Right cardiac atrium (tissue), 5 donors: ENCODE measurements around the gene ITSN2. TPM values are rescaled to one million over a fixed set of nuclear protein-coding genes. Genes with fewer than 3 reads are reported as not detected.

Experiments used
- ATAC-seq, 2 donors: fragments of 200-7000 bp; cut with Tn5 transposase; one replicate each; pipeline versions ENCODE4 v1.8.0 to v1.9.1; 2020; ENCODE audit warnings: moderate library complexity in 2 of 2, mild to moderate bottlenecking in 1 of 2
- DNase-seq, 3 donors: peaks; one replicate each; pipeline ENCODE4 v3.0.0-alpha.2; 2020
- H3K27ac ChIP-seq: one replicate; pipeline ENCODE4 v1.5.1; 2013; ENCODE audit warnings: mild to moderate bottlenecking, low read length, control low read depth, moderate library complexity
- H3K27me3 ChIP-seq: one replicate; pipeline ENCODE4 v1.6.1; 2013; ENCODE audit not compliant: control insufficient read depth, insufficient read depth
- H3K4me1 ChIP-seq: one replicate; pipeline ENCODE4 v1.6.1; 2013; ENCODE audit warnings: low read length; ENCODE audit not compliant: control insufficient read depth, insufficient read depth
- H3K4me3 ChIP-seq: one replicate; pipeline ENCODE4 v1.5.1; 2013; ENCODE audit warnings: low read length, control low read depth
- H3K9me3 ChIP-seq: one replicate; pipeline ENCODE4 v1.6.1; 2013; ENCODE audit warnings: low read length; ENCODE audit not compliant: control insufficient read depth
- WGBS: extraction: QIAGEN DNeasy Blood & Tissue Kit; methylation state at CpG from one replicate; pipeline ENCODE4 v1.1.7; 2013; 5-methylcytosine and 5-hydroxymethylcytosine counted together
- intact Hi-C, 4 donors: fragments of 100-400 bp; cut with DNase I; formaldehyde crosslinking; loops; one replicate each; pipeline versions ENCODE4 v1.11.0 to v1.14.0; 2022 to 2023
- polyA plus RNA-seq: library from polyadenylated mRNA; stranded (reverse); fragments of 200-250 nt; gene quantifications from one replicate; pipeline ENCODE4 v1.2.3, GENCODE V29; 2013
- total RNA-seq, 4 donors: library from RNA; stranded (reverse); fragmentation: NEBNext Ultra II Directional; extraction: Animal tissue kit (Norgen Biotek cat#: 25700); gene quantifications; one replicate each; pipeline ENCODE4 v1.2.1, GENCODE V29; 2021
- donor health status: healthy with polysubstance abuse.
- donor health status: DM: no; HTN: yes; CAD: no.
- donor health status: DM: no; HTN: no; CAD: no.
- donor health status: DM: no; HTN: yes; CAD: no; lungs with severe emphysema.
- donor health status: DM: yes; HTN: yes; CAD: no.

The ITSN2 gene
- total and polyA plus RNA-seq, 5 donors = 22.8 to 58.9 (median 54.4) TPM

DNA sequence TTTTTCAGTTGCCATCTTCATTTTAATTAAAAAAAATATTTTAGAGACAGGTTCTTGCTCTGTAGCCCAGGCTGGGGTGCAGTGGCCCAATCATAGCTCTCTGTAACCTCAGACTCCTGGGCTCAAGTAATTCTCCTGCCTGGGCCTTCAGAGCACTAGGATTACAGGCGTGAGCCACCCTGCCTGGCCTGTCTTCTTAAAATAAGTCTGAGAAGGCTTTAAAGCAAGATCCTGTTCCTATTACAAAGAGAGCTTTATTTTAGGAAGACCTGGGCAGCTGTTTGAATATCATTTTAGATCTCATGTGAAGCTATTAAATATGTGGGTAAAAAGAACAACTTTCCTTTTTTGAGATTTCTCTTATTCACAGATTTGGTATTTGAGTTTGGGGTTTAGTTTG, 184.0 kb downstream of the ITSN2 start:
- ATAC-seq (no peak), DNase-seq (no peak)
- H3K4me1 ChIP-seq = no peaks in the 10 kb centered on the region
- WGBS = 74% methylated on average over 1 of the region's 1 CpG
- intact Hi-C loops = no loop called here
- H3K4me3 ChIP-seq = no peak overlapping the region
- H3K27ac ChIP-seq = no peak overlapping the region
- H3K27me3 ChIP-seq = no peaks in the 10 kb centered on the region
- H3K9me3 ChIP-seq = no peaks in the 10 kb centered on the region

DNA sequence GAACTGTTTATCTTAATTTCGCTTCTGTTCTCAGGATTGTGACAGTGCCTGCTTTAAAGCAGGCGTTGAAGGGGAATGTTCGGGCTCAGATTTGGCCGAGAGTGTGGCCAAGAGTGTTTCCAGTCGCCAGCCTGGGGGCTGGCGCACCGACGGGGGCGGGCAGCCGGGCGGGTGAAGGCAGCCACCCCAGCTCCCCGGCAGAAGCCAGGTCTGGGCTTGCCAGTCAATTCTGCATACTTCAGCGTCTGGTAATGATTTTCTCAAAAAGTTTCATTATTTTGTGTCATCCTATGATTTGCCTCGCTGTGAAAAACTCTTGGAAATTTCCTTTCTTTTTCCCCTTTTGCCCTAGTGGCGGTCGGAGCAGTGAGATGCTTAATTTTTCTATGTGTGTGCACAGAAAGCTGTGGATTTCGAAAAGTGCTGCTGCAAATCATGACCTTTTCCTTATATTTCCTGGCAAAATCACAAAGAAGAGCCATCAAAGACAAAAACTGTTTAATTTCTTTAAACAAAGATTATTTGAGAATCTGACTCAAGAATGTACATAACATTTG, 184.6 kb downstream of the ITSN2 start:
- H3K4me1 ChIP-seq = no peaks in the 10 kb centered on the region
- ATAC-seq (peak in 1 of 2 donors; percentile 35), DNase-seq (peak in 1 of 3 donors; percentile 45)
- H3K4me3 ChIP-seq = no peak overlapping the region
- 69% methylated on average over 17 of the region's 17 CpGs for WGBS
- no peaks in the 10 kb centered on the region for H3K9me3 ChIP-seq
- H3K27me3 ChIP-seq = no peaks in the 10 kb centered on the region
- no peak overlapping the region for H3K27ac ChIP-seq
- intact Hi-C loops = no loop called here

DNA sequence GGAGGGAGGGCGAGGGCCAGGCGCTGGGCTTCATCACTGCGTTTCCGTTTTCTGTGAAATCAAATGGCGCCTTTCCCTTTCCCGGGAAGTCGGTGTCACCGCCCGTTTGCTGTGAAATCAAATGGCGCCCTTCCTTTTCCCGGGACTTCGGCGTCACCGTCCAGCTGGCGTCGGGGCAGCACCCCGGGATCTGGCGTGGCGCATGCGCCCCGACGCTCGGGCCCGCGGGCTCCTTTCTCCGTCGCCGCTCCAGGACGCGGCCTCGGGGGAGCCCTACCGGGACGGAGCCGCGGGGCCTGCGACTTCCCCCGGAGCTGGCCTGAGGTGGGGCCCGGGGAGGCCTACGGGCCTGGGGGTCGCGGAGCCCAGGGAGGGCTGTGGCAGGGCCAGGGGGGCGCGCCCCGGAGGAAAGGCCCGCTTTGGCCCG, 185.5 kb downstream of the ITSN2 start, which contains the start of gene FAM228A:
Gene FAM228A, plus strand, starts transcription at position 203 of the 427 bp plus-strand sequence. CDS start 428 bp downstream, outside the sequence.
- Histone ChIP-seq H3K4me3 (no peak within 1 kb of the TSS), H3K27me3 (no peaks in the 10 kb centered on the region), H3K4me1 (no peaks in the 10 kb centered on the region), H3K27ac (no peak within 1 kb of the TSS), H3K9me3 (no peaks in the 10 kb centered on the region)
- DNase-seq (peak in 2 of 3 donors; percentile 52 to 53), ATAC-seq (peak; percentile 45 to 56)
- intact Hi-C loops = no loop called here
- WGBS = 26% methylated on average over 46 of the region's 46 CpGs

DNA sequence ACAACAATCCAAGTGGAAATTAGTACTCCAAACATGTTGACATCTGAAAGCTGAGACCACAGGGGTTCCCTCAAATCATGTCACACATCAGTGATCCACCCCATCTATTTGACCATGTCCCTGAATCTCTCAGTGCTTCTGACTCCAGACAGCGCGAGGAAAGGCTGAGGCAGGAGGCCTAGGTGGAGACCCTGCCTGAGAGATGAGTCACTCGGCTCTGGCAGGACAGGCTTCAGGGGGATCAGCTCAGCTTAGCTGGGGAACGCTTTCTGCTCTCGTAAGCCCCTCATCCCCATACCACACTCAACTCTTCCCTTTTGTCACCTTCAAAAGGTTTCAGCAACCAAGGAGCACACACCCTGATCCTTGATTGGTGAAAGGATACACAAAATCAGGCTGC, 191.3 kb downstream of the ITSN2 start:
- Histone ChIP-seq H3K4me1 (no peaks in the 10 kb centered on the region), H3K27me3 (no peaks in the 10 kb centered on the region), H3K4me3 (no peak overlapping the region), H3K27ac (no peak overlapping the region), H3K9me3 (no peaks in the 10 kb centered on the region)
- WGBS = 91% methylated on average over 5 of the region's 5 CpGs
- ATAC-seq (no peak), DNase-seq (no peak)
- intact Hi-C loops = no loop called here

DNA sequence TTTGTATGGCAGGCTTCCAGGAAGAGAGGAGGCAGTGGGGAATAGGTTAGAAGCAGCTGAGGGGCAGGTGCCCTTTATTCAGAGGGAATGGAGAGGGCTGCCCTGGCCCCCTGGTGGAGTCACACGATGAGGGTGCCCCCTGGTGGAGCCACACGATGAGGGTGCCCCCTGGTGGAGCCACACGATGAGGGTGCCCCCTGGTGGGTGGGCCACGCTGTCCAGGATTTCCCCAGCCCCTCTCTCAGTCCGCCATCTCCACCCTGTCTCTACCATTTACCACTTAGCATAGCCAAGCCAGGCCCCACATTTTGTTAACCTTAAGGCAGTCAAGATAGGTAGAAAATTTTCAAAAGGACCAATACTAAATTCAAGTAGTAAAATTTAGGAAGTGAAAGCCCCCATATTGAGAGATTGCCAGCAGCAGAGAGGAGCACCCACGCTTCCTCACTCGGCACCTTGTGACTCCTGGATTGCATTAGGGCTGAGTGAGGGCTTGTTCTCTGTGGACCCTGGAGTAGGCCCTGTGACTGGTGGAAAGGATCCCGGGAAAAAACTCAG, 195.8 kb downstream of the ITSN2 start:
- intact Hi-C loops = no loop called here
- ATAC-seq (peak in 1 of 2 donors; percentile 44), DNase-seq (peak in 2 of 3 donors; percentile 47 to 63)
- WGBS = 58% methylated on average over 8 of the region's 8 CpGs
- Histone ChIP-seq H3K27me3 (no peaks in the 10 kb centered on the region), H3K4me1 (no peaks in the 10 kb centered on the region), H3K9me3 (no peaks in the 10 kb centered on the region), H3K27ac (no peak overlapping the region), H3K4me3 (no peak overlapping the region)

DNA sequence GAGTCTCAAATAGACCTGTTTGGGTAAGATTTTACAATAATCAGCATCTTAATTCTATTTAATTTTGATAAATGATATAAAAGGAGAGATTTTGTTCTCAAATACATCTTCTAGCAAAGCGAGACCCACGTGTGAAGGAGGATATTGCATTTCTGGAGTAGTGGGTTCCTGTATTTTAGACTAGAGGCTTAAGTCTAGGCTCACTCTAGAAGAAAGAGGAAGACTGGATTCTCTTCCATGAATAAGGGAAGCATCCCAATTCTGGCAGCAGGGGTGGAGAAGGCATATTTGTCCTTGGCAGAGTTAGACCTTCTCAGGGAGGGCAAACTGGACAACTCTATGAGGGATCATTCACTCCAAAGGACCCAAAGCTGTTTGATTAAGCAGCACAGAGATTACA, 196.7 kb downstream of the ITSN2 start:
- Histone ChIP-seq H3K27ac (no peak overlapping the region), H3K9me3 (no peaks in the 10 kb centered on the region), H3K27me3 (no peaks in the 10 kb centered on the region), H3K4me3 (no peak overlapping the region), H3K4me1 (no peaks in the 10 kb centered on the region)
- intact Hi-C loops = no loop called here
- 83% methylated on average over 2 of the region's 2 CpGs for WGBS
- ATAC-seq = no peak
- no peak for DNase-seq

DNA sequence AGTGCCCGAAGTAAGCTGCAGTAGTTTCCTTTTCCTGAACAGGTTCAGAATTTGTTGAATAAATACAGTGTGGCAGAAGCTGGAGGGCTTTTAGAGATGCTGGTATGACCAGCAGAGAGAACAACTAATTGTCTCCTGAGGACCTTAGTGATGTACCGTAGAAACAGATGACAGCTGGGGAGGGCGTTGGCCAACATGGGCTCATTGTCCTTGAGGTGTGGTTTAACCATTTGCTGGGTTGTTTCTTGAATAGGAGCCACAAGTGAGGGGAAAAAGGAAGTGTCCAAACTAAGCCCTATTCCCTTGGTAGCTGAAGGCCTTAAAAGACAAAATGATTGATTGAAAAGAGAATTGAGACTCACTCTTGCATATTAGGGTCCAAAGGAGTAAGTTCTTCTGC, 197.2 kb downstream of the ITSN2 start:
- no peaks in the 10 kb centered on the region for H3K9me3 ChIP-seq
- no peak for DNase-seq
- no peaks in the 10 kb centered on the region for H3K27me3 ChIP-seq
- intact Hi-C loops = no loop called here
- H3K27ac ChIP-seq = no peak overlapping the region
- H3K4me1 ChIP-seq = no peaks in the 10 kb centered on the region
- H3K4me3 ChIP-seq = no peak overlapping the region
- 66% methylated on average over 3 of the region's 3 CpGs for WGBS
- ATAC-seq = no peak

DNA sequence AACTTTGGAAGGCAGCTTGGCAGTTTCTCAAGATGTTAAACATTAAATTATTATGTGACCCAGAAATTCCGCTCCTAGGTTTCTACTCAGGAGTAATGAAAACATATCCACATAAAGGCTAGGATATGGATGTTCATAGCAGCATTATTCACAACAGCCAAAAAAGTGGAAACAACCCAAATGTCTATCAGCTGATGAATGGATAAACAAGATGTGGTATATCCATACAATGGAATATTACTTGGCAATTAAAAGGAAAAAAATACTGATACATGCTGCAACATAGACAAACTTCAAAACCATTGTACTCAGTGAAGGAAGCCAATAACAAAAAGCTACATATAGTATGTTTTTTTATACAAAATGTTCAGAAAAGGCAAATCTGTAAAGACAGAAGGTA, 197.8 kb downstream of the ITSN2 start:
- Histone ChIP-seq H3K27ac (no peak overlapping the region), H3K27me3 (no peaks in the 10 kb centered on the region), H3K9me3 (no peaks in the 10 kb centered on the region), H3K4me1 (no peaks in the 10 kb centered on the region), H3K4me3 (no peak overlapping the region)
- ATAC-seq (no peak), DNase-seq (no peak)
- intact Hi-C loops = no loop called here
- WGBS = 95% methylated on average over 1 of the region's 1 CpG

DNA sequence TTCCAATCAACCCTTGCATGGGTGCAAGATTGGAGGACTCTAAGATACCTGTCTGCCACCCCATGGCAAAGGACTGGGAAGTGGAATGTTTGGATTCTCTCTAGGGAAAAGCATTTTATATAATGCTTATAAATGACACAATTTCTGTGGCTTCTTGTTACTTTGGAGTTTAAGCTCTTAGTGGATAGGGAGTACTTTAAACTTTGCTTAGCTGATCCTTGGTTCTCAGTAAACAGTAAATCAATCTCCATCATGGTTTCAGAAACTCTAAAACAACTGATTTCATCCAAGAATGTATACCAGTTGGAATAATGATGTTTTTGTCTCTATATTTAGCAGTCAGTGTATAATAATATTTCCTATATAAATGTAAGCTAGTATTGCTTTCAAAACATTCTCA, 199.6 kb downstream of the ITSN2 start:
- intact Hi-C loops = no loop called here
- no peak for ATAC-seq

DNA sequence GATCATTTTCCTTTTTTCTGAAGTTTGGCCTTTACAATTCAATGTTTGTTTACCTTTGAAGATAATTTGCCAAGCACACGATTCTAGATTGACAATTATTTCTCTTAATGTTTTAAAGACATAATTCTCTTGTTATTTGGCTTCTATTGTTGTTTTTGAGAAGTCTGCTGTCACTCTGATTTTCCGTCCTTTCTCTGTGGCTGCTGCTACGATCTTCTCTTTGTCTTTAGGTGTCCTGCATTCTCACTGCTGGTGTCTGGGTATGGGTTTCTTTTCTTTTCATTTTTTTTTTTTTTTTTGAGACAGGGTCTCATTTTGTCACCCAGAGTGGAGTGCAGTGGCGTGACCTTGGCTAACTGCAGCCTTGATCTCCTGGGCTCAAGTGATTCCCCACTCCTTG, 200.6 kb downstream of the ITSN2 start:
- intact Hi-C loops = no loop called here
- H3K9me3 ChIP-seq = no peaks in the 10 kb centered on the region
- H3K4me1 ChIP-seq = no peaks in the 10 kb centered on the region
- ATAC-seq (no peak), DNase-seq (no peak)
- H3K4me3 ChIP-seq = no peak overlapping the region
- H3K27me3 ChIP-seq = no peaks in the 10 kb centered on the region
- H3K27ac ChIP-seq = no peak overlapping the region
- 93% methylated on average over 4 of the region's 4 CpGs for WGBS

More for the DNA sequence above, 199.6 kb downstream of the ITSN2 start:
- Histone ChIP-seq H3K4me3 (no peak overlapping the region), H3K27me3 (no peaks in the 10 kb centered on the region), H3K9me3 (no peaks in the 10 kb centered on the region), H3K4me1 (no peaks in the 10 kb centered on the region), H3K27ac (no peak overlapping the region)
- DNase-seq = no peak

DNA sequence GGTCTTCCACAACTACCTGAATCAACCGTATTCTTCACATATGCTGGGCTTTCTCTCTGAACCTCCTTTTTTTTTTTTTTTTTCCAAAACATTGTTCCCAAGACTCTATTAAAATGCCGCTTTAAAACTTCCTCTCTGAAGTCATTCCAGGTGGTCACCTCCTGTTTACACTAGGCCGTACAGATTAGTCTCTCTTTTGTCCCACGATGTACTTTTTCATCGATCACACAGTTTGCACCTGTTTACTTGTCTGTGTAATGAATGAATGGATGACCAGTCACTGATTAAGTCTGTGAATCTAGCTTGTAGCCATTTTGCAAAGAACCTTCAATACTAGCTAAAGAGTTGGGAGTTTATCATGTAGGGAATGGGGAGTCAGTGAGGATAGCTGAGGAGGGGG, 202.2 kb downstream of the ITSN2 start:
- 89% methylated on average over 5 of the region's 5 CpGs for WGBS
- DNase-seq (no peak), ATAC-seq (no peak)
- no peaks in the 10 kb centered on the region for H3K27me3 ChIP-seq
- no peak overlapping the region for H3K27ac ChIP-seq
- H3K4me1 ChIP-seq = no peaks in the 10 kb centered on the region
- H3K9me3 ChIP-seq = no peaks in the 10 kb centered on the region
- intact Hi-C loops = no loop called here
- H3K4me3 ChIP-seq = no peak overlapping the region

DNA sequence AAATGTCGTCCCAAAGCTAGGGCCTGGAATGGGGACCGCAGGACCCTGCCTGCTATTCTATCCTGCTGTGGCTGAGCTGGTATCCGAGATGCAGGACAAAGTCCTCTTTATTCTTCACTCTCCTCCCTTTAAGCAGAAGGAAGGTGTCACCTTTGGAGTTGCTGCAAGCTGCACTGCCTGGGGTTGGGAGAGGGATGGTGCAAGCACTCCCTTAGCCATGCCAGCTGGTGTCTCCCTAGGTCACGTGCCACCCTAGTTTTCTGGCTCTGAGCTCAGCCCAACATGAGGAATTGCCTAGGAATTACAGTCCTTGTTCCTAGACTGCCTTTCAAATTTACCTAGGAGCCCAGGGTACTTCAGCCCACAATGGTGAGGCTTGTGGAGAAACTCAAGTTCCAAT, 206.9 kb downstream of the ITSN2 start:
- DNase-seq (no peak), ATAC-seq (no peak)
- Histone ChIP-seq H3K27ac (no peak overlapping the region), H3K27me3 (no peaks in the 10 kb centered on the region), H3K9me3 (no peaks in the 10 kb centered on the region), H3K4me3 (no peak overlapping the region), H3K4me1 (no peaks in the 10 kb centered on the region)
- intact Hi-C loops = no loop called here
- WGBS = 89% methylated on average over 4 of the region's 4 CpGs
